ENCODE data around the gene YJEFN3.

YJEFN3 gene

GRCh38 chr19:19538061-19538784 is 9.5 kb downstream of the YJEFN3 start, which contains the start of gene CILP2:
Gene CILP2 (plus strand): TSS chr19:19538265. CDS start chr19:19538350, 85 bp downstream.
- DNase-seq (ENCODE audit: low read depth in 2 of 2): peak; percentile 26 to 29

GRCh38 chr19:19538785-19539166 is 10.1 kb downstream of the YJEFN3 start:
- no peak for DNase-seq (ENCODE audit: low read depth in 2 of 2)

GRCh38 chr19:19539698-19540063 is 11.0 kb downstream of the YJEFN3 start:
- no peak for DNase-seq (ENCODE audit: low read depth in 2 of 2)

- DNase-seq (ENCODE audit: low read depth in 2 of 2): peak; percentile 73 to 86
These were observed 11.5 kb downstream of the YJEFN3 start for GRCh38 chr19:19540064-19540714.

GRCh38 chr19:19540715-19541515 is 12.2 kb downstream of the YJEFN3 start:
- peak; percentile 79 to 92 for DNase-seq (ENCODE audit: low read depth in 2 of 2)

GRCh38 chr19:19541616-19542015 is 12.9 kb downstream of the YJEFN3 start:
- no peak for DNase-seq (ENCODE audit: low read depth in 2 of 2)

- no peak for DNase-seq (ENCODE audit: low read depth in 2 of 2)
These were observed 13.8 kb downstream of the YJEFN3 start for GRCh38 chr19:19542507-19542906.

- DNase-seq (ENCODE audit: low read depth in 2 of 2): no peak
These were observed 14.4 kb downstream of the YJEFN3 start for GRCh38 chr19:19543101-19543500.

- DNase-seq (ENCODE audit: low read depth in 2 of 2): no peak
These were observed 14.9 kb downstream of the YJEFN3 start for GRCh38 chr19:19543640-19544039.

GRCh38 chr19:19544257-19544953 is 15.7 kb downstream of the YJEFN3 start:
- no peak for DNase-seq (ENCODE audit: low read depth in 2 of 2)

GRCh38 chr19:19544954-19545591 is 16.4 kb downstream of the YJEFN3 start:
- no peak for DNase-seq (ENCODE audit: low read depth in 2 of 2)

GRCh38 chr19:19545707-19546106 is 17.0 kb downstream of the YJEFN3 start:
- DNase-seq (ENCODE audit: low read depth in 2 of 2): no peak

GRCh38 chr19:19546751-19547162 is 18.0 kb downstream of the YJEFN3 start:
- no peak for DNase-seq (ENCODE audit: low read depth in 2 of 2)

- DNase-seq (ENCODE audit: low read depth in 2 of 2): no peak
These were observed 19.1 kb downstream of the YJEFN3 start for GRCh38 chr19:19547674-19548336.

GRCh38 chr19:19548915-19549759 is 20.4 kb downstream of the YJEFN3 start:
- no peak for DNase-seq (ENCODE audit: low read depth in 2 of 2)

- DNase-seq (ENCODE audit: low read depth in 2 of 2): no peak
These were observed 21.2 kb downstream of the YJEFN3 start for GRCh38 chr19:19549804-19550464.

GRCh38 chr19:19550485-19550929 is 21.8 kb downstream of the YJEFN3 start:
- DNase-seq (ENCODE audit: low read depth in 2 of 2): no peak

GRCh38 chr19:19550972-19551852 is 22.5 kb downstream of the YJEFN3 start:
- no peak for DNase-seq (ENCODE audit: low read depth in 2 of 2)
